Type B pancreatic cell (in vitro differentiated cells): ENCODE measurements around the gene CAMTA1. TPM values are rescaled to one million over a fixed set of nuclear protein-coding genes. Genes with fewer than 3 reads are reported as not detected.

Experiments used
- DNase-seq: peaks from one replicate; pipeline ENCODE4 v3.0.0; 2021; ENCODE audit warnings: mixed read lengths; ENCODE audit not compliant: unreplicated experiment; ENCODE audit errors: extremely low spot score
- H3K27ac Mint-ChIP-seq: 2 replicates; pipeline ENCODE4 v1.8.0; 2021; ENCODE audit warnings: mild to moderate bottlenecking, mixed read lengths
- H3K27me3 Mint-ChIP-seq: 2 replicates; pipeline ENCODE4 v1.8.0; 2021; ENCODE audit warnings: mixed read lengths
- H3K36me3 Mint-ChIP-seq: 2 replicates; pipeline ENCODE4 v1.8.0; 2021; ENCODE audit warnings: mixed read lengths
- H3K4me1 Mint-ChIP-seq: one replicate; pipeline ENCODE4 v1.8.0; 2021; ENCODE audit warnings: mixed read lengths; ENCODE audit not compliant: unreplicated experiment
- H3K4me3 Mint-ChIP-seq: 2 replicates; pipeline ENCODE4 v1.8.0; 2021; ENCODE audit warnings: mild to moderate bottlenecking, mixed read lengths
- H3K9me3 Mint-ChIP-seq: 2 replicates; pipeline ENCODE4 v1.8.0; 2021; ENCODE audit warnings: mixed read lengths
- total RNA-seq: library from RNA; stranded (reverse); gene quantifications from 2 replicates; pipeline ENCODE4 v1.2.1, GENCODE V29; 2021; ENCODE audit warnings: low replicate concordance
- TF ChIP-seq, protein P1 (sequence below): fragments of 200-600 bp; sonication (generic); conservative IDR thresholded peaks from 2 replicates; pipeline ENCODE4 v1.5.0; 2021; ENCODE audit warnings: antibody characterized with exemption, mild to moderate bottlenecking

CAMTA1 gene
- total RNA-seq, 1 donor from 2014 or later: 82.5 TPM

DNA sequence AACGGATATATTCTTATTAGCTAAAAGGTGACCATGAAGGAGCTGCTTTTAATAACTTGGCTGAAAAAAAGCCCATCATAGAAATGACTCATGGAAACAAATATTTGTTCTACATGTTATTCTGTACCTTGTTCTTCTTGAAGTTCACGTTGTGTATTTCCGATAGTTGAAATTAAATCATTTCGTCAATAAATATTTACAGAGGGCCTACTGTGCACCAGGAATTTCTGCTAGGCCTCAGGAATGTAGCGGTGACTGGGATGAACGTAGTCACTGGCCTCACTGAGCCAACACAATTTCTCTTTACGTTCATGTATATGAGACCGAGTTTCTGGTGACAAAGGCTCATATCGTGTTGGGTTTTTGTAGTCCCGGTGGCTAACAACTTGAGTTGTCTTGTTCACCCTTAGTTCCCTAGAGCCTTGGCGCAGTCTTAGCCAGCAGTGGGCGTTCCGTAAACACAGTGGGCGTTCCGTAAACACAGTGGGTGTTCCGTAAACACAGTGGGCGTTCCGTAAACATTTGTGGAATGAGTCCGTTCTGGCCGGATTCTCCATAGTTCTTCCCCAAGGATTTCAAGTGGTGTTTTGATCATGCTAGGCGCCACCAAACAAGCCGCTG is 932.6 kb downstream of the CAMTA1 start:
- no peaks in the 10 kb centered on the region for H3K9me3 Mint-ChIP-seq
- TF ChIP-seq, protein P1, sequence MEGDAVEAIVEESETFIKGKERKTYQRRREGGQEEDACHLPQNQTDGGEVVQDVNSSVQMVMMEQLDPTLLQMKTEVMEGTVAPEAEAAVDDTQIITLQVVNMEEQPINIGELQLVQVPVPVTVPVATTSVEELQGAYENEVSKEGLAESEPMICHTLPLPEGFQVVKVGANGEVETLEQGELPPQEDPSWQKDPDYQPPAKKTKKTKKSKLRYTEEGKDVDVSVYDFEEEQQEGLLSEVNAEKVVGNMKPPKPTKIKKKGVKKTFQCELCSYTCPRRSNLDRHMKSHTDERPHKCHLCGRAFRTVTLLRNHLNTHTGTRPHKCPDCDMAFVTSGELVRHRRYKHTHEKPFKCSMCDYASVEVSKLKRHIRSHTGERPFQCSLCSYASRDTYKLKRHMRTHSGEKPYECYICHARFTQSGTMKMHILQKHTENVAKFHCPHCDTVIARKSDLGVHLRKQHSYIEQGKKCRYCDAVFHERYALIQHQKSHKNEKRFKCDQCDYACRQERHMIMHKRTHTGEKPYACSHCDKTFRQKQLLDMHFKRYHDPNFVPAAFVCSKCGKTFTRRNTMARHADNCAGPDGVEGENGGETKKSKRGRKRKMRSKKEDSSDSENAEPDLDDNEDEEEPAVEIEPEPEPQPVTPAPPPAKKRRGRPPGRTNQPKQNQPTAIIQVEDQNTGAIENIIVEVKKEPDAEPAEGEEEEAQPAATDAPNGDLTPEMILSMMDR: no peak
- peaks cover 4% of the 10 kb centered on the region for H3K4me1 Mint-ChIP-seq
- no peak overlapping the region for H3K27ac Mint-ChIP-seq
- DNase-seq: no peak
- H3K36me3 Mint-ChIP-seq: no peaks in the 10 kb centered on the region
- peaks cover 12% of the 10 kb centered on the region for H3K27me3 Mint-ChIP-seq
- no peak overlapping the region for H3K4me3 Mint-ChIP-seq

DNA sequence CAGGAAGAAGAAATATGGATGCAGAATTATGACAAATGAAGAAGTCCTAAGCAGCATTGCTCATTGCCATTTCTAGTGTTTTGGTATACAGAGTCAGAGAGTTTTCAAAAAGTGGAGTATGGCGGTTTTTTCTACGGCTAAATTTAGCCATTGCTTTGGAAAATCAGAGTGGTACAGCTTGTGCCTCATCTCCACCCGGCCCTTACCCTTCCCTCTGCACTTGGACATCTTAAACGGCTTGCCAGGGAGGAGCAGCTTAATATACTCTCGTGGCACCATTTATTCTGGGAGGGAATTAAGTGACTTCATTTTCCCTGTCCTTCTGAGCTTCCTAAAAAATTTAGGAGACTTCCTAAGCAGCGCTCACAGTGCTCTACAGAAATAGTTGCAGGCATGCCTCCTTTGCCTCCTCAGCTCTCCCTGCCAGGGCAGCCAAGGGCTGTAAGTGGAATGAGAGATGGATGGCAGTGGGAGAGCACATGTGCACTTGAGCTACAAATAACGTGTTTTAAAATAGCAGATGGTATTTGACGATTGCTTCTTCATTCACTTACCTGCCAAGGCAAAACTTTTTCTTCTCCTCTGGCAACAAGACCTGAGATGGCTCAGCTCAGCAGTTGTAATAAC is 934.3 kb downstream of the CAMTA1 start:
- Mint-ChIP-seq H3K36me3 (no peaks in the 10 kb centered on the region), H3K27me3 (peaks cover 12% of the 10 kb centered on the region), H3K4me1 (peaks cover 4% of the 10 kb centered on the region), H3K27ac (no peak overlapping the region), H3K9me3 (no peaks in the 10 kb centered on the region), H3K4me3 (no peak overlapping the region)
- TF ChIP-seq, protein P1: no peak
- no peak for DNase-seq

DNA sequence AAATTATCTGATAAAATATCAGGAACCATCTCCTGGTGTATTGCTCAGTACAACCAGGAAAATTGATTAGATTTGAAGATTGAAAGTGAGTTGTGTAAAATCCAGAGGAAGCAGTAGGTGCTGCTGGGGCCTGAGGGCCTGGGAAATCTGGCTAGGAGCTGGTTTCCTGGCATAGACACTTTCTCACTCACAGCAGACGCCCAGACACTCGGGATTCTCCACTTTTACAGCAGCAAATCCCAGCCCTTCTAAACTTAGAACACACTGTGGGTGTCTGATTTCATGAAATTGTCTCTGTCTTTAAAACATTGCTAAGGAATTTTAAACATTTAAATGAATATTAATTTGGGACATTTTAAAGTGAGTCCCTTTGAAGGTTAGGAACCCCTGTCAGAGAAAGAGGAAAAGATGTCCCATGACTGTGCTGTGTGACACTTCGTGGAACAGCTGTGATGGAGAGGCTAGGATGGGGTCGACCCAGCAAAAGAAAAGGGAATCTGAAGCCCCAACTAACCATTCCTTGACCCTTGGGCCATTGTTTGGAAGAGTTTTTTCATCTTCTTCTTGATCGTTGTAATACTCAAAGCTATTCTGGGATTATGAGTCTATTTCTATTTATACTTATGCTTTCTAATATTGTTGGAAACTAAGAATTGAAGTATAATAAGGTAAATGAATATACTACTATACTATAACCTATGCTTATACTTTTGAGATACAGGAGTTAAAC is 936.9 kb downstream of the CAMTA1 start:
- no peak overlapping the region for H3K4me3 Mint-ChIP-seq
- DNase-seq: no peak
- H3K36me3 Mint-ChIP-seq: no peaks in the 10 kb centered on the region
- H3K27me3 Mint-ChIP-seq: peaks cover 9% of the 10 kb centered on the region
- TF ChIP-seq, protein P1: no peak
- H3K4me1 Mint-ChIP-seq: no peaks in the 10 kb centered on the region
- H3K9me3 Mint-ChIP-seq: no peaks in the 10 kb centered on the region
- no peak overlapping the region for H3K27ac Mint-ChIP-seq

DNA sequence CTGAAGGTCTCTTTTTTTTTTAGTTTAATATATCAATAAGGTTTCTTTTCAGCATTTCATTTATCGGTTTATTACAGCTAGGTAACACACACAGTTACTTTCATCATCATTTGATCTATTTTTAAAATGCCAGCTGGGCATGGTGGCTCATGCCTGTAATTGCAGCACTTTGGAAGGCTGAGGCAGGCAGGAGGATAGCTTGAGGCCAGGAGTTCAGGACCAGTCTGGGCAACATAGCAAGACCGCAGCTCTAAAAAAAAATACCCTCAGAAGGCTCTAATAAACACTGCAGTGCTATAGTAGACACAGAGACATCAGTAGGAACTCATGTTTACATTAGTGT is 937.4 kb downstream of the CAMTA1 start:
- Mint-ChIP-seq H3K27ac (no peak overlapping the region), H3K9me3 (no peaks in the 10 kb centered on the region), H3K36me3 (no peaks in the 10 kb centered on the region), H3K4me3 (no peak overlapping the region), H3K4me1 (no peaks in the 10 kb centered on the region), H3K27me3 (peaks cover 9% of the 10 kb centered on the region)
- TF ChIP-seq, protein P1: no peak
- no peak for DNase-seq

DNA sequence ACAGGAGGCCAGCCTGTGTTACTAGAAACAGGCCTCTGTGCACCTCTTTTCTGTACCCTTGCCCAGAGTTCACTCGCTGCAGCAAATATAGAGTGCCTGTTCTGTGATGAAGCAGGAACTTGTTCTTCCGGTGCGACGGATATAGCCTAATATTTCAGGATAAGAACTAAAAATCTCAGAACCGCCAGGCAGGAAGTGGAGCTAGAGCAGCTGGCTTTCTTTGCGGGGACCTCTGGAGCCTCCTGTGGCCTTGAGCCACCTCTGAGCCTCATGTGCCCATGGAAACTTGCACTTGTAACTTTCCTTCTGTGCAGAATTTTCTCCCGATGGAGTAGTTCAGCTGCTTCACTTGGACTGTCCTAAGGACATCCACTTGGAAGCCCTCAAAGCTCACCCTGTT is 941.4 kb downstream of the CAMTA1 start:
- Mint-ChIP-seq H3K36me3 (no peaks in the 10 kb centered on the region), H3K4me1 (no peaks in the 10 kb centered on the region), H3K27ac (no peak overlapping the region), H3K27me3 (no peaks in the 10 kb centered on the region), H3K9me3 (no peaks in the 10 kb centered on the region), H3K4me3 (no peak overlapping the region)
- TF ChIP-seq, protein P1: no peak
- no peak for DNase-seq
